Body of pancreas (tissue), 4 donors: ENCODE measurements around the gene NOC2L.

ENCODE experiments used
- POLR2A ChIP-seq, 3 donors: fragments of 450-650 bp; IDR thresholded peaks; one replicate each; pipeline ENCODE4 v1.6.1; 2016; ENCODE audit warnings: antibody characterized with exemption in 3 of 3, mild to moderate bottlenecking in 2 of 3
- TF ChIP-seq, protein P1 (sequence below), 7 experiments: fragments of 450-650 bp in 4 of 7; fragments of 200-600 bp in 3 of 7; sonication (generic) in 3 of 7; IDR thresholded peaks; one replicate each; pipeline ENCODE4 v1.5.1; 2016 to 2019; ENCODE audit warnings: antibody characterized with exemption in 7 of 7

DNA sequence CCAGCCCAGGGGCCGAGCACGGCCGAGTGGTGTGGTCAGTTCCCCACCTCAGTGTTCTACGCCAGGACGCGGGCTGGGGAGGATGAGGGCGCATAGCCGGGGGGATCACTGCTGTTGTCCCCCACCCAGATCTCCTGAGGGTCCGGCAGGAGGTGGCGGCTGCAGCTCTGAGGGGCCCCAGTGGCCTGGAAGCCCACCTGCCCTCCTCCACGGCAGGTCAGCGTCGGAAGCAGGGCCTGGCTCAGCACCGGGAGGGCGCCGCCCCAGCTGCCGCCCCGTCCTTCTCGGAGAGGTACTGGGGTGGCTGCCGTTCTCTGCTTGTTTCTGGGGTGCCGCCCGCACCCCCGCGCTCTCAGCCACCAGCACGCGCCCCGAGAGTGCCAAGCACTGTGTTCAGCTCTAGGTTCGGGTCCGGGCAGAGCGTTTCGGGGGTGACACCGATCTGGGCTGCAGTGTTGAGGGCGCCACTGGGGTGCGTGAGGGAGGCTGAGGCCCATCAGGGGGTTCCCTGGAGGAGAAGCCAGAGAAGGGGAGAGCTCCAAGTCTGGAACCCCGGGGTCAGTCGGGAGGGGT lies 18.0 kb downstream of the NOC2L start:
- TF ChIP-seq POLR2A (IDR thresholded peaks at IDR 0.05), result no peak
- TF ChIP-seq, protein P1, sequence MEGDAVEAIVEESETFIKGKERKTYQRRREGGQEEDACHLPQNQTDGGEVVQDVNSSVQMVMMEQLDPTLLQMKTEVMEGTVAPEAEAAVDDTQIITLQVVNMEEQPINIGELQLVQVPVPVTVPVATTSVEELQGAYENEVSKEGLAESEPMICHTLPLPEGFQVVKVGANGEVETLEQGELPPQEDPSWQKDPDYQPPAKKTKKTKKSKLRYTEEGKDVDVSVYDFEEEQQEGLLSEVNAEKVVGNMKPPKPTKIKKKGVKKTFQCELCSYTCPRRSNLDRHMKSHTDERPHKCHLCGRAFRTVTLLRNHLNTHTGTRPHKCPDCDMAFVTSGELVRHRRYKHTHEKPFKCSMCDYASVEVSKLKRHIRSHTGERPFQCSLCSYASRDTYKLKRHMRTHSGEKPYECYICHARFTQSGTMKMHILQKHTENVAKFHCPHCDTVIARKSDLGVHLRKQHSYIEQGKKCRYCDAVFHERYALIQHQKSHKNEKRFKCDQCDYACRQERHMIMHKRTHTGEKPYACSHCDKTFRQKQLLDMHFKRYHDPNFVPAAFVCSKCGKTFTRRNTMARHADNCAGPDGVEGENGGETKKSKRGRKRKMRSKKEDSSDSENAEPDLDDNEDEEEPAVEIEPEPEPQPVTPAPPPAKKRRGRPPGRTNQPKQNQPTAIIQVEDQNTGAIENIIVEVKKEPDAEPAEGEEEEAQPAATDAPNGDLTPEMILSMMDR (IDR thresholded peaks at IDR 0.05), result no peak
